Measurements from ENCODE around the gene RSL24D1. TPM values are rescaled to one million over a fixed set of nuclear protein-coding genes. Genes with fewer than 3 reads are reported as not detected.

The RSL24D1 gene
- total RNA-seq, 1 donor from 2014 or later = 51.1 TPM

GRCh38 chr15:55240125-55240760 lies 43.5 kb upstream of the RSL24D1 start:
- Histone ChIP-seq H3K4me3 (no peak overlapping the region), H3K36me3 (no peaks in the 10 kb centered on the region), H3K27ac (no peak overlapping the region), H3K9me3 (no peaks in the 10 kb centered on the region), H3K27me3 (no peaks in the 10 kb centered on the region), H3K4me1 (peaks cover 4% of the 10 kb centered on the region)
- intact Hi-C loops (cut with DNase I) = no loop called here
- TF ChIP-seq POLR2A (IDR thresholded peaks at IDR 0.05) (no peak), POLR2AphosphoS5 (IDR thresholded peaks at IDR 0.05; ENCODE audit: insufficient read depth in 1 of 2, low read depth in 1 of 2) (no peak), CTCF (IDR thresholded peaks at IDR 0.05) (no peak)
- DNase-seq (ENCODE audit: extremely low spot score in 2 of 2) = no peak

GRCh38 chr15:55239440-55240124 lies 42.8 kb upstream of the RSL24D1 start:
- intact Hi-C loops (cut with DNase I) = no loop called here
- Histone ChIP-seq H3K4me1 (peaks cover 4% of the 10 kb centered on the region), H3K9me3 (no peaks in the 10 kb centered on the region), H3K27ac (no peak overlapping the region), H3K36me3 (no peaks in the 10 kb centered on the region), H3K4me3 (no peak overlapping the region), H3K27me3 (no peaks in the 10 kb centered on the region)
- DNase-seq (ENCODE audit: extremely low spot score in 2 of 2) = no peak
- no peak for TF ChIP-seq POLR2AphosphoS5 (IDR thresholded peaks at IDR 0.05; ENCODE audit: insufficient read depth in 1 of 2, low read depth in 1 of 2)
- TF ChIP-seq CTCF (IDR thresholded peaks at IDR 0.05) = no peak
- TF ChIP-seq POLR2A (IDR thresholded peaks at IDR 0.05) = no peak

GRCh38 chr15:55238877-55239276 lies 42.1 kb upstream of the RSL24D1 start:
- TF ChIP-seq CTCF (IDR thresholded peaks at IDR 0.05) (no peak), POLR2A (IDR thresholded peaks at IDR 0.05) (no peak), POLR2AphosphoS5 (IDR thresholded peaks at IDR 0.05; ENCODE audit: insufficient read depth in 1 of 2, low read depth in 1 of 2) (no peak)
- Histone ChIP-seq H3K27ac (no peak overlapping the region), H3K4me3 (no peak overlapping the region), H3K9me3 (no peaks in the 10 kb centered on the region), H3K4me1 (peaks cover 4% of the 10 kb centered on the region), H3K36me3 (no peaks in the 10 kb centered on the region), H3K27me3 (no peaks in the 10 kb centered on the region)
- intact Hi-C loops (cut with DNase I) = no loop called here
- no peak for DNase-seq (ENCODE audit: extremely low spot score in 2 of 2)

- TF ChIP-seq POLR2AphosphoS5 (IDR thresholded peaks at IDR 0.05; ENCODE audit: insufficient read depth in 1 of 2, low read depth in 1 of 2) (no peak), POLR2A (IDR thresholded peaks at IDR 0.05) (no peak), CTCF (IDR thresholded peaks at IDR 0.05) (no peak)
- H3K4me3 ChIP-seq = no peak overlapping the region
- no peaks in the 10 kb centered on the region for H3K9me3 ChIP-seq
- peaks cover 4% of the 10 kb centered on the region for H3K4me1 ChIP-seq
- H3K27me3 ChIP-seq = no peaks in the 10 kb centered on the region
- intact Hi-C loops (cut with DNase I) = no loop called here
- H3K36me3 ChIP-seq = peaks cover 0 to 5% of the 10 kb centered on the region in 2 donors
- H3K27ac ChIP-seq = no peak overlapping the region
- no peak for DNase-seq (ENCODE audit: extremely low spot score in 2 of 2)
These were observed 40.7 kb upstream of the RSL24D1 start for GRCh38 chr15:55237219-55238130.

Data from vagina (tissue), 2 donors.